ENCODE data around the gene RAD51C. TPM values are rescaled to one million over a fixed set of nuclear protein-coding genes. Genes with fewer than 3 reads are reported as not detected.
A peak's percentile ranks its signal among the peaks of the same experiment; 100 is the strongest.

Gene RAD51C
- total RNA-seq, 1 donor from 2014 or later, result 36.8 TPM

GRCh38 chr17:58699771-58700170, 7.4 kb downstream of the RAD51C start:
- peaks cover 9% of the 10 kb centered on the region for H3K36me3 Mint-ChIP-seq
- no peak overlapping the region for H3K4me3 Mint-ChIP-seq
- no peaks in the 10 kb centered on the region for H3K27me3 Mint-ChIP-seq
- H3K27ac Mint-ChIP-seq, result no peak overlapping the region
- H3K4me1 Mint-ChIP-seq (ENCODE audit: unreplicated experiment), result no peaks in the 10 kb centered on the region
- no peak for DNase-seq (ENCODE audit: extremely low spot score, unreplicated experiment)
- no peak for TF ChIP-seq CTCF (conservative IDR thresholded peaks at IDR 0.05)
- no peaks in the 10 kb centered on the region for H3K9me3 Mint-ChIP-seq

DNA sequence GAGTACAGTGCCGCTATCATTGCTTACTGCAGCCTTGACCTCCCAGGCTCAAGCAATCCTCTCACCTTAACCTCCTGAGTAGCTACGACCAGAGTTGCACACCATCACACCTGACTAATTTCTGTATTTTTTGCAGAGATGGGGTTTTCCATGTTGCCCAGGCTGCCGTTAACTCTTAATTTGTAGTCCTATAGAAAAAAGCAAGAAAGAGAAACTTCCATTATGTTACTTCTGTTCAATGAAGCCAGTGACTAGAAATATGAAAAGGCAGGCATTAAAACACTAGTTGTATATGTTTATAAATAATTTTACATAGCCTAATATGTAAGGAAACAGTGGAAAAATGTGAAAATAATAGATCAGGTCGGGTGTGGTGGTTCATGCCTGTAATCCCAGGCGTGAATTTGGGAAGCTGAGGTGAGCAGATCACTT, 9.7 kb downstream of the RAD51C start:
- Mint-ChIP-seq H3K27me3 (no peaks in the 10 kb centered on the region), H3K9me3 (no peaks in the 10 kb centered on the region), H3K4me1 (ENCODE audit: unreplicated experiment) (no peaks in the 10 kb centered on the region), H3K36me3 (peaks cover 11% of the 10 kb centered on the region), H3K4me3 (no peak overlapping the region), H3K27ac (no peak overlapping the region)
- no peak for DNase-seq (ENCODE audit: extremely low spot score, unreplicated experiment)
- TF ChIP-seq CTCF (conservative IDR thresholded peaks at IDR 0.05), result no peak

- no peak for TF ChIP-seq CTCF (conservative IDR thresholded peaks at IDR 0.05)
- Mint-ChIP-seq H3K9me3 (no peaks in the 10 kb centered on the region), H3K36me3 (peaks cover 11% of the 10 kb centered on the region), H3K27ac (no peak overlapping the region), H3K4me1 (ENCODE audit: unreplicated experiment) (no peaks in the 10 kb centered on the region), H3K4me3 (no peak overlapping the region), H3K27me3 (no peaks in the 10 kb centered on the region)
- no peak for DNase-seq (ENCODE audit: extremely low spot score, unreplicated experiment)
Measured at GRCh38 chr17:58702708-58703107, 10.3 kb downstream of the RAD51C start.

DNA sequence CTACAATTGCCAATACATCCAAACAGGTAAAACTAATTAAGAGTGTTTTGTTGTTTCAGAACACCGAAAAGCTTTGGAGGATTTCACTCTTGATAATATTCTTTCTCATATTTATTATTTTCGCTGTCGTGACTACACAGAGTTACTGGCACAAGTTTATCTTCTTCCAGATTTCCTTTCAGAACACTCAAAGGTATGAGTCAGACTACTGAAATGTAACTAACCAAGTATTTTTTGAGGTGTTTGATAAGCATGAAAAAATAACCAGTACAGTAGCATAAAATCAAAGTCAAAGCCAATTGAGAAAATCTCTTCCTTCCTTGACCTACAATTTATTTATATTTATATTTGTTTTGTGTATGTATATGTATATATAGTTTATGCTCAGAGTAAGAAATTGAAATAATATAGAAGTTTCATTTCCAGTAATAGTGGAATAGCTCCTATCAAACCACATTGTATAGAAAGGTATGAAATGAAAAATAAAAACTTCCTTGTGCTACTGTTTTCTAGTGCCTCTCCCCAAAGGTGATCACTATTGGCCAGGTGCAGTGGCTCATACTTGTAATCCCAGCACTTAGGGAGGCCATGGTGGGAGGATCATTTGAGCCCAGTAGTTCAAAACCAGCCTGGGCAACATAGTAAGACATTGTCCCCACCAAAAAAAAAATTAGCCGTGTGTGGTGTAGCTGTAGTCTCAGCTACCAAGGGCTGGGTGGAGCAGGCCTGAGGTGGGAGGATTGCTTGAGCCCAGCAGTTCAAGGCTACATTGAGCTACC, 10.9 kb downstream of the RAD51C start:
- TF ChIP-seq CTCF (conservative IDR thresholded peaks at IDR 0.05), result no peak

DNA sequence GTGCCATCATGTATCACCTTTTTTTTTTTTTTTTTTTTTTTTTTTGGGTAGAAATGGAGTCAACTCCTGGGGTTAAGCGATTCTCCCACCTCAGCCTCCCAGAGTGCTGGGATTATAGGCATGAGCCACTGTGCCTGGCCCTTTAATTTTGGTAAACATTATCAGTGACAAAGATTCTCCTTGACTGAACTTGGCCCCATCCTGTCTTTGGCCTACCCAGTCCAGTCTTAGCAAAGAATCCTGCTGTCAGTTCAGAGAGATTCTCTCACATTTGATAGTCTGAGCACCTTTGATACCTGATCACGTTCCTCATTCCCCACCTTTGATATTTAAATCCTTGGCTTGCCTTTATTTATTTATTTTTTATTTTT, 11.5 kb downstream of the RAD51C start:
- no peaks in the 10 kb centered on the region for H3K4me1 Mint-ChIP-seq (ENCODE audit: unreplicated experiment)
- TF ChIP-seq CTCF (conservative IDR thresholded peaks at IDR 0.05), result no peak
- no peak overlapping the region for H3K4me3 Mint-ChIP-seq
- peak overlapping the region; percentile 34 for H3K27ac Mint-ChIP-seq
- H3K27me3 Mint-ChIP-seq, result no peaks in the 10 kb centered on the region
- DNase-seq (ENCODE audit: extremely low spot score, unreplicated experiment), result no peak
- H3K36me3 Mint-ChIP-seq, result peaks cover 11% of the 10 kb centered on the region
- H3K9me3 Mint-ChIP-seq, result no peaks in the 10 kb centered on the region

More for the DNA sequence above, 10.9 kb downstream of the RAD51C start:
- Mint-ChIP-seq H3K27me3 (no peaks in the 10 kb centered on the region), H3K36me3 (peaks cover 11% of the 10 kb centered on the region), H3K4me3 (no peak overlapping the region), H3K27ac (peak overlapping the region; percentile 34), H3K4me1 (ENCODE audit: unreplicated experiment) (no peaks in the 10 kb centered on the region), H3K9me3 (no peaks in the 10 kb centered on the region)
- DNase-seq (ENCODE audit: extremely low spot score, unreplicated experiment), result no peak
